Measurements from ENCODE around the gene UXT. TPM values are rescaled to one million over a fixed set of nuclear protein-coding genes. Genes with fewer than 3 reads are reported as not detected.
A peak's percentile ranks its signal among the peaks of the same experiment; 100 is the strongest.

The UXT gene
- total RNA-seq, 1 experiment from 2014 or later: 401 TPM

GRCh38 chrX:47649781-47650163 is 9.2 kb downstream of the UXT start:
- no peak for DNase-seq (ENCODE audit: low read depth)

- no peak for DNase-seq (ENCODE audit: low read depth)
Observed at GRCh38 chrX:47649271-47649670, 9.7 kb downstream of the UXT start.

- no peak for DNase-seq (ENCODE audit: low read depth)
Observed at GRCh38 chrX:47648376-47648775, 10.6 kb downstream of the UXT start.

- no peak for DNase-seq (ENCODE audit: low read depth)
Observed at GRCh38 chrX:47646636-47647035, 12.3 kb downstream of the UXT start.

GRCh38 chrX:47645530-47645929 is 13.4 kb downstream of the UXT start:
- no peak for DNase-seq (ENCODE audit: low read depth)

GRCh38 chrX:47644557-47645091 is 14.4 kb downstream of the UXT start:
- DNase-seq (ENCODE audit: low read depth): peak; percentile 19

- DNase-seq (ENCODE audit: low read depth): peak; percentile 22
Observed at GRCh38 chrX:47643926-47644325, 15.1 kb downstream of the UXT start.

- no peak for DNase-seq (ENCODE audit: low read depth)
Observed at GRCh38 chrX:47638816-47639215, 20.2 kb downstream of the UXT start.

GRCh38 chrX:47637546-47638195 is 21.3 kb downstream of the UXT start:
- DNase-seq (ENCODE audit: low read depth): no peak

GRCh38 chrX:47634871-47635575 is 24.0 kb downstream of the UXT start:
- no peak for DNase-seq (ENCODE audit: low read depth)

- DNase-seq (ENCODE audit: low read depth): no peak
Observed at GRCh38 chrX:47633689-47634590, 25.0 kb downstream of the UXT start.

GRCh38 chrX:47632666-47633065 is 26.3 kb downstream of the UXT start:
- DNase-seq (ENCODE audit: low read depth): no peak

GRCh38 chrX:47631676-47632075 is 27.3 kb downstream of the UXT start:
- DNase-seq (ENCODE audit: low read depth): no peak

- DNase-seq (ENCODE audit: low read depth): no peak
Observed at GRCh38 chrX:47629419-47630200, 29.4 kb downstream of the UXT start, which contains the start of gene CFP. Gene CFP, minus strand, starts transcription at chrX:47629930. Its CDS starts 86 bp downstream, at chrX:47629844.

- DNase-seq (ENCODE audit: low read depth): no peak
Observed at GRCh38 chrX:47628982-47629381, 30.0 kb downstream of the UXT start.

GRCh38 chrX:47625365-47625764 is 33.6 kb downstream of the UXT start:
- DNase-seq (ENCODE audit: low read depth): no peak

- peak; percentile 85 for DNase-seq (ENCODE audit: low read depth)
Observed at GRCh38 chrX:47623540-47624027, 35.4 kb downstream of the UXT start.

GRCh38 chrX:47621851-47622250 is 37.1 kb downstream of the UXT start:
- no peak for DNase-seq (ENCODE audit: low read depth)

- DNase-seq (ENCODE audit: low read depth): no peak
Observed at GRCh38 chrX:47620303-47620685, 38.7 kb downstream of the UXT start.

- peak; percentile 80 for DNase-seq (ENCODE audit: low read depth)
Observed at GRCh38 chrX:47619486-47620302, 39.3 kb downstream of the UXT start, which contains the start of gene SYN1. Gene SYN1, minus strand, starts transcription at chrX:47619857. Its CDS starts 129 bp downstream, at chrX:47619728.
